ENCODE measurements around the gene DPF3.

The DPF3 gene

GRCh38 chr14:72833174-72833573 lies 60.7 kb downstream of the DPF3 start:
- DNase-seq, result no peak

- DNase-seq, result no peak
Observed at GRCh38 chr14:72830786-72831594, 62.9 kb downstream of the DPF3 start.

GRCh38 chr14:72830356-72830755 lies 63.5 kb downstream of the DPF3 start:
- no peak for DNase-seq

- DNase-seq, result no peak
Observed at GRCh38 chr14:72828604-72829003, 65.3 kb downstream of the DPF3 start.

GRCh38 chr14:72826039-72826438 lies 67.9 kb downstream of the DPF3 start:
- DNase-seq, result no peak

GRCh38 chr14:72825486-72825885 lies 68.4 kb downstream of the DPF3 start:
- no peak for DNase-seq

GRCh38 chr14:72824051-72824450 lies 69.8 kb downstream of the DPF3 start:
- no peak for DNase-seq

GRCh38 chr14:72822946-72823611 lies 70.8 kb downstream of the DPF3 start:
- DNase-seq, result no peak

GRCh38 chr14:72818998-72819397 lies 74.9 kb downstream of the DPF3 start:
- DNase-seq, result no peak

GRCh38 chr14:72816287-72816686 lies 77.6 kb downstream of the DPF3 start:
- no peak for DNase-seq

- no peak for DNase-seq
Observed at GRCh38 chr14:72815430-72815829, 78.5 kb downstream of the DPF3 start.

GRCh38 chr14:72812292-72812851 lies 81.5 kb downstream of the DPF3 start:
- DNase-seq, result no peak

- DNase-seq, result no peak
Observed at GRCh38 chr14:72810201-72810600, 83.7 kb downstream of the DPF3 start.

- DNase-seq, result no peak
Observed at GRCh38 chr14:72809063-72809462, 84.8 kb downstream of the DPF3 start.

- no peak for DNase-seq
Observed at GRCh38 chr14:72808564-72808963, 85.3 kb downstream of the DPF3 start.

- DNase-seq, result no peak
Observed at GRCh38 chr14:72802588-72802946, 91.3 kb downstream of the DPF3 start.

- DNase-seq, result no peak
Observed at GRCh38 chr14:72801836-72802587, 91.9 kb downstream of the DPF3 start.

- DNase-seq, result no peak
Observed at GRCh38 chr14:72801381-72801812, 92.5 kb downstream of the DPF3 start.

GRCh38 chr14:72800848-72801370 lies 93.0 kb downstream of the DPF3 start:
- DNase-seq, result no peak

- no peak for DNase-seq
Observed at GRCh38 chr14:72800296-72800695, 93.6 kb downstream of the DPF3 start.

GRCh38 chr14:72796935-72797334 lies 97.0 kb downstream of the DPF3 start:
- no peak for DNase-seq

- no peak for DNase-seq
Observed at GRCh38 chr14:72793156-72793939, 100.6 kb downstream of the DPF3 start.

Data from inflammatory macrophage treated with lipopolysaccharide for 1 hour (primary cell).